Lung (tissue), 12 donors: ENCODE results near the gene SEMA6D. TPM values are rescaled to one million over a fixed set of nuclear protein-coding genes. Genes with fewer than 3 reads are reported as not detected.

Source experiments
- ATAC-seq: fragments of 200-7000 bp; cut with Tn5 transposase; one replicate; pipeline ENCODE4 v1.9.1; 2020; ENCODE audit warnings: moderate number of reproducible peaks; ENCODE audit not compliant: insufficient read depth, low FRiP score
- DNase-seq, 3 donors: peaks; one replicate each; pipeline ENCODE4 v3.0.0-alpha.2; 2013 to 2017
- H3K27ac ChIP-seq, 2 donors: one replicate each; pipeline ENCODE4 v1.5.1; 2013; ENCODE audit warnings: mild to moderate bottlenecking in 2 of 2, moderate library complexity in 2 of 2, control low read depth in 1 of 2, inconsistent platforms in 1 of 2, low read depth in 1 of 2, low read length in 1 of 2
- H3K27me3 ChIP-seq, 3 donors: one replicate each; pipeline ENCODE4 v1.5.1; 2013; ENCODE audit warnings: low read length in 2 of 3; ENCODE audit not compliant: control insufficient read depth in 3 of 3, insufficient read depth in 3 of 3
- H3K36me3 ChIP-seq, 4 donors: one replicate each; pipeline ENCODE4 v1.5.1; 2013; ENCODE audit warnings: low read length in 4 of 4, mild to moderate bottlenecking in 1 of 4, moderate library complexity in 1 of 4; ENCODE audit not compliant: control insufficient read depth in 4 of 4, insufficient read depth in 4 of 4
- H3K4me1 ChIP-seq, 5 donors: one replicate each; pipeline ENCODE4 v1.5.1; 2013; ENCODE audit warnings: low read length in 5 of 5, mild to moderate bottlenecking in 2 of 5, moderate library complexity in 1 of 5; ENCODE audit not compliant: control insufficient read depth in 5 of 5, insufficient read depth in 5 of 5
- H3K4me3 ChIP-seq: one replicate; pipeline ENCODE4 v1.5.1; 2013; ENCODE audit warnings: mild to moderate bottlenecking, control low read depth, moderate library complexity
- H3K9ac ChIP-seq, 2 donors: one replicate each; pipeline ENCODE4 v1.5.1; 2013; ENCODE audit warnings: low read length in 2 of 2, control low read depth in 1 of 2; ENCODE audit not compliant: insufficient read depth in 1 of 2
- H3K9me3 ChIP-seq, 4 donors: one replicate each; pipeline ENCODE4 v1.5.1; 2013; ENCODE audit warnings: low read length in 3 of 4, mild to moderate bottlenecking in 1 of 4, moderate library complexity in 1 of 4; ENCODE audit not compliant: control insufficient read depth in 4 of 4, insufficient read depth in 3 of 4
- WGBS, 2 donors: extraction: QIAGEN DNeasy Blood & Tissue Kit; methylation state at CpG; one replicate each; pipeline ENCODE4 v1.1.7; 2013; 5-methylcytosine and 5-hydroxymethylcytosine counted together
- polyA plus RNA-seq, 2 donors: library from polyadenylated mRNA; stranded (reverse); fragments of 200-250 nt; gene quantifications; one replicate each; pipeline ENCODE4 v1.2.1, GENCODE V29; 2013
- total RNA-seq, 2 donors: library from RNA; depleted of rRNA in 1 of 2; stranded (reverse); fragments of >200 nt in 1 of 2; gene quantifications; one replicate each; pipeline ENCODE4 v1.2.1, GENCODE V29; 2014 to 2021
- TF ChIP-seq, protein P1 (sequence below): IDR thresholded peaks from 2 replicates; pipeline ENCODE4 v1.5.1; 2012; ENCODE audit warnings: mild to moderate bottlenecking; ENCODE audit errors: control extremely low read depth, extremely low read depth
- donor health status: control.
- donor health status: control.
- donor health status: Bipolar disorder and iron deficiency.
- donor health status: healthy.
- donor health status: DM: yes; HTN: yes; CAD: no.

Gene SEMA6D
- total and polyA plus RNA-seq, 4 donors = 2.1 to 64.5 (median 4.0) TPM

DNA sequence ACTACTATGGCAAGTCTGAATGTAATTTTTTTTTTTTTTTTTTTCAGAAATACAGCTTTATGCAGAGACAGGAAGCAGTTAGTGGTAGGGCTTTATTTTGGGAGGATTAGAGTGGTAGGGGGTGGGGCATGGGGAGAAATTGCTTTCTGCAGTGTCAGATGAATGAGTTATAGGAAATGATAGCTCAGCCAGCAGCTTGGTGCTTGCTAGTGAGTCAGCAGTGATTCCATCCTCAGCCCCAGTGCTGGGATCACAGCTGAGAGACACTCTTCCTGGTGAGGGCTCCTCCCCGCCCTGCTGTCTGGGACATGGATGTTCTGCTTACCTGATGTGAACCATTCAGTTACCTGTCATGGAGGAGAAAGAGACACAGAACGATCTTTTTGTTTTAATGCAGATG lies 39.6 kb downstream of the SEMA6D start:
- WGBS, 2 donors = 82 to 87% methylated on average over 2 of the region's 2 CpGs

DNA sequence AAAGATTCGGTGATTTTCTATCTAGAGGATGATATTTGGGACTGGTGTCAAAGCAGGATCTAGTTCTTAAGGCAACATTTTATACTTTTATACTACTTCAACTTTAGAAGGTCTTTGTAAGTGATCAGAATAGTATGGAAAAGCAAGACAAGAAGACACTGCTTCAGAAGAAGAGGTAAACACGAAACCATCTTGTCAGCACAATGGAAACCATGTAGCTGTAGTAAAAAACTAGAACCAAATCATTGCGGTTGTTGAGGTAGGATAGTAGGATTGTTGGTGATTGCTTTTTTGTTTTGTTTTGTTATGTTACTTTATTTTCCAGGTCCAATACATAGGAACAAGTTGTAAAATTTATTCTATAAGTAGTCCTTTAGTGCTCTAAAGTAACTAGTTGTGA lies 40.0 kb downstream of the SEMA6D start:
- TF ChIP-seq, protein P1, sequence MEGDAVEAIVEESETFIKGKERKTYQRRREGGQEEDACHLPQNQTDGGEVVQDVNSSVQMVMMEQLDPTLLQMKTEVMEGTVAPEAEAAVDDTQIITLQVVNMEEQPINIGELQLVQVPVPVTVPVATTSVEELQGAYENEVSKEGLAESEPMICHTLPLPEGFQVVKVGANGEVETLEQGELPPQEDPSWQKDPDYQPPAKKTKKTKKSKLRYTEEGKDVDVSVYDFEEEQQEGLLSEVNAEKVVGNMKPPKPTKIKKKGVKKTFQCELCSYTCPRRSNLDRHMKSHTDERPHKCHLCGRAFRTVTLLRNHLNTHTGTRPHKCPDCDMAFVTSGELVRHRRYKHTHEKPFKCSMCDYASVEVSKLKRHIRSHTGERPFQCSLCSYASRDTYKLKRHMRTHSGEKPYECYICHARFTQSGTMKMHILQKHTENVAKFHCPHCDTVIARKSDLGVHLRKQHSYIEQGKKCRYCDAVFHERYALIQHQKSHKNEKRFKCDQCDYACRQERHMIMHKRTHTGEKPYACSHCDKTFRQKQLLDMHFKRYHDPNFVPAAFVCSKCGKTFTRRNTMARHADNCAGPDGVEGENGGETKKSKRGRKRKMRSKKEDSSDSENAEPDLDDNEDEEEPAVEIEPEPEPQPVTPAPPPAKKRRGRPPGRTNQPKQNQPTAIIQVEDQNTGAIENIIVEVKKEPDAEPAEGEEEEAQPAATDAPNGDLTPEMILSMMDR = no peak
- Histone ChIP-seq H3K4me3 (no peak overlapping the region), H3K27me3 (no peaks in the 10 kb centered on the region), H3K9ac (no peak overlapping the region), H3K9me3 (peaks cover 0 to 11% (median 4%) of the 10 kb centered on the region in 4 donors), H3K4me1 (peaks cover 0 to 13% (median 0%) of the 10 kb centered on the region in 5 donors), H3K27ac (no peak overlapping the region), H3K36me3 (peaks cover 0 to 26% (median 18%) of the 10 kb centered on the region in 4 donors)
- WGBS, 2 donors = 72 to 92% methylated on average over 3 of the region's 3 CpGs
- no peak for DNase-seq
- ATAC-seq = no peak

More for the DNA sequence above, 39.6 kb downstream of the SEMA6D start:
- Histone ChIP-seq H3K36me3 (peaks cover 0 to 22% (median 13%) of the 10 kb centered on the region in 4 donors), H3K9ac (no peak overlapping the region), H3K4me3 (no peak overlapping the region), H3K4me1 (peaks cover 0 to 14% (median 0%) of the 10 kb centered on the region in 5 donors), H3K9me3 (peaks cover 0 to 11% (median 4%) of the 10 kb centered on the region in 4 donors), H3K27ac (no peak overlapping the region), H3K27me3 (no peaks in the 10 kb centered on the region)
- TF ChIP-seq, protein P1 = no peak
- ATAC-seq (peak; percentile 66), DNase-seq (peak in 2 of 3 donors; percentile 18 to 42)

DNA sequence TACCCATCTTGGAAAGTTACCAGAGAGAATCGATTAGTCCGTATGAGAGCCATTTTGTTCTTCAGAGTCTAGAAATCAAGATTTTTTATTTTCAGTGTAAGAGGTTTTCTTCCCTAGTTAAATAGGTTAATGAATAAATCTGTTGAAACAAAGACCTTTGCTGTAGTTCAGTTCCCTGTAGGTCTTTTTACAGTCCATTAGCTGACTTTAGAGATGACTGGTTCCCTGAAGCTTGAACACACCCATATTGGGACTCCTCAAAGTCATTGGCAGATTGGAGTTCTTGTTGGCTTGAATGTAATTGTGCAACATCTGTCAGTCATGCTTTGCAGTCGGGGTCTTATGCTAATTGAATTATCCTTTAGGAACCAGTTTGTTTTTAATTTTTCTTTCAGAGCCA lies 45.3 kb downstream of the SEMA6D start:
- DNase-seq = no peak
- peaks cover 4 to 52% (median 42%) of the 10 kb centered on the region in 4 donors for H3K36me3 ChIP-seq
- H3K27ac ChIP-seq = no peak overlapping the region

More for the DNA sequence above, 45.3 kb downstream of the SEMA6D start:
- Histone ChIP-seq H3K27me3 (no peaks in the 10 kb centered on the region), H3K9me3 (no peaks in the 10 kb centered on the region), H3K9ac (no peak overlapping the region), H3K4me1 (peaks cover 0 to 12% (median 6%) of the 10 kb centered on the region in 5 donors), H3K4me3 (no peak overlapping the region)
- TF ChIP-seq, protein P1 = no peak
- no peak for ATAC-seq
- 93 to 98% methylated on average over 3 of the region's 3 CpGs for WGBS, 2 donors
